OCI-LY3 (cell line): ENCODE results near the gene NINJ1.

ENCODE experiments used
- H2AFZ ChIP-seq: fragments of 200-600, 300-600 bp; shearing (Covaris generic); 2 replicates; pipeline ENCODE4 v1.6.0; 2014; ENCODE audit warnings: antibody characterized with exemption, low read depth, low read length
- H3K27ac ChIP-seq: fragments of 200-600, 300-600 bp; sonication (generic); 2 replicates; pipeline ENCODE4 v1.5.1; 2014; ENCODE audit warnings: mild to moderate bottlenecking, low read length, moderate library complexity, mixed read lengths
- H3K27me3 ChIP-seq: fragments of 200-600, 300-600 bp; sonication (generic); 2 replicates; pipeline ENCODE4 v1.6.1; 2014; ENCODE audit warnings: low read depth, low read length, mixed read lengths
- H3K36me3 ChIP-seq: fragments of 200-600, 300-600 bp; sonication (generic); replicated peaks from 2 replicates; pipeline ENCODE3; 2014; ENCODE audit warnings: low read depth, low read length, mixed read lengths
- H3K4me1 ChIP-seq: fragments of 300-600, 200-600 bp; sonication (generic); 2 replicates; pipeline ENCODE4 v1.6.1; 2014; ENCODE audit warnings: low read length, mixed read lengths
- H3K4me2 ChIP-seq: fragments of 200-600, 300-600 bp; sonication (generic); 2 replicates; pipeline ENCODE4 v1.6.1; 2014; ENCODE audit warnings: low read length, mixed read lengths
- H3K4me3 ChIP-seq: fragments of 300-600, 200-600 bp; sonication (generic); 2 replicates; pipeline ENCODE4 v1.5.1; 2014; ENCODE audit warnings: antibody characterized with exemption, mild to moderate bottlenecking, low read length, moderate library complexity
- H3K79me2 ChIP-seq: fragments of 300-600, 200-600 bp; shearing (Covaris generic); 2 replicates; pipeline ENCODE4 v1.6.1; 2014; ENCODE audit warnings: mild to moderate bottlenecking, low read length, mixed read lengths
- H3K9ac ChIP-seq: fragments of 300-600, 200-600 bp; shearing (Covaris generic); 2 replicates; pipeline ENCODE4 v1.6.0; 2014; ENCODE audit warnings: mild to moderate bottlenecking, low read length, moderate library complexity
- H3K9me3 ChIP-seq: fragments of 200-600, 300-600 bp; shearing (Covaris generic); 2 replicates; pipeline ENCODE4 v1.6.1; 2014; ENCODE audit warnings: low read length, mixed read lengths; ENCODE audit not compliant: insufficient read depth
- H4K20me1 ChIP-seq: fragments of 200-600, 300-600 bp; sonication (generic); 2 replicates; pipeline ENCODE4 v1.6.1; 2016; ENCODE audit warnings: low read length, mixed read lengths; ENCODE audit not compliant: insufficient read depth
- CTCF ChIP-seq: fragments of 200-600, 300-600 bp; sonication (generic); IDR thresholded peaks from 2 replicates; pipeline ENCODE4 v1.5.1; 2014; ENCODE audit warnings: antibody characterized with exemption, low read length, low read depth
- EZH2phosphoT487 ChIP-seq: fragments of 200-600 bp; shearing (Covaris generic); IDR thresholded peaks from 2 replicates; pipeline ENCODE4 v1.6.1; 2018; ENCODE audit warnings: antibody characterized with exemption, mixed run types, low read depth

Gene NINJ1

DNA sequence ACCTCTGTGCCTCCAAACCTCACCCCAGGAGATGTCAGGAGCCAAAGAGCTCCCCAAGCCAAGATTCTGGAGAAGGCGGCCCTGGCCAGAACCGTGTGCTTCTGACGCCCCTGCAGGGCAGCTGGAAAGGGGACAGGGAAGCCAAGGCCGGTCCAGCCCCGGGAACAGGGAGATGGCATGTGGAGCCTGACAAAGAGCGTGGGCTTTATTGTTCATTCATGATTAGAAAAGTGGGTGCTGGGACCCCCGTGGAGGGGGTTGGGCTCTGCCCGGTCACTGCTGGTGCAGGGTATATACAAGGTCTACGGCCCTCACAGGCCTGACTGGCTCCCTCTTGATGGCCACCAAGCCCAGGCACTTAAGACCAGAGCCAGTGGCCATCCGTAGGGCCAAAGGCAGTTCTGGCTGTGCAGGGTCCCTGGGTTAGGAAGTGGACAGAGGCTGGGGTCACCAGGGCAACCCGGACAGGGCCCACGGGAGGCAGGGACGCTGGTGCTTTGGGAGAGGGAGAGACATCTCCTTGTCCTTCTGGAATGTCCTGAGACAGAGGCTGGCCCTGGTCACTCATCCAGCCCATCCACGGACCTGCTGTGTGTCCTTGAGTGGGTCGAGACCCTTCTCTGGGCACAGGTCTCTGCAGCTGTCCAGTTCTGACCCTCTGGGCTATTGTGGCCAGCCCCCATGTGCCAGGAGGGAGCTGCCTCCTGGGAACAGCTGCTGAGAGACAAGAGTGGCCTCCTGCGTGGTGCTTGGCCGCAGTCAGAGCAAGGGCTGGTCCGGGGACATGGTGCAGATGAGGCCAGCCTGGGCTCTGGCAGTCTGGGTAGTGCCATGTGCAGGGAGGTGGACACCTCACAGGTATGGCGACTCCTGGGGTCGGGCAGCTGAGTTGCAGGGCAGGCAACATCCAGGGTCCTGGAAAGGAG lies 12.5 kb downstream of the NINJ1 start:
- no peaks in the 10 kb centered on the region for H3K79me2 ChIP-seq
- H3K9ac ChIP-seq = no peak overlapping the region
- no peak overlapping the region for H3K4me2 ChIP-seq
- H3K27ac ChIP-seq = no peak overlapping the region
- H3K9me3 ChIP-seq = no peaks in the 10 kb centered on the region
- TF ChIP-seq CTCF (no peak), EZH2phosphoT487 (no peak)
- H2AFZ ChIP-seq = no peak overlapping the region
- no peaks in the 10 kb centered on the region for H3K27me3 ChIP-seq
- peaks cover 4% of the 10 kb centered on the region for H3K36me3 ChIP-seq
- no peaks in the 10 kb centered on the region for H3K4me1 ChIP-seq
- H4K20me1 ChIP-seq = 0 out of 2 replicates have a peak, but pooled peaks cover 3% of the 10 kb centered on the region
- no peak overlapping the region for H3K4me3 ChIP-seq

DNA sequence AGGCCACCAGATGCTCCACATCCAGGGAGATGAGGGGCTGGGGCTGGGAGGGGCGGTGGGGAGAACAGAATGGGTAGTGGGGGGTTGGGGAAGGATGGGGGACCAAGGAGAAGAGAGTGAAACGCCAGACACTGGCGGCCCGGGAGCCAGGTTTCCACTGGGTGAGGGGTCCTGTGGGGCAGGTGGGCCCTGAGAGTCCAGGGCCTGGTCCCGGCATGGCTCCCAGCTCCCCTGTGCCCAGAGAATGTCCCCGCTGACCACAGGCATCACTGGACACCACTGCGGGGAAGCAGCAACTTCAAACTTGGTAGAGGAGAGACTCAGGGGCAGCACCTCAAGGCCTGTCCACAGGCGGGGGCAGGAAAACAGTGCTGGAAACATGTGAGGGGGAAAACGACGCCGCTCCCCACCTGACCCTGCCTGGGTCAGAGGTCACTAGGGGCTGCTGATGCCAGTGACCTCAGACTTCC lies 13.2 kb downstream of the NINJ1 start:
- H3K36me3 ChIP-seq = peaks cover 4% of the 10 kb centered on the region
- H3K4me2 ChIP-seq = no peak overlapping the region
- H3K27ac ChIP-seq = no peak overlapping the region

GRCh38 chr9:93119953-93120845 lies 13.9 kb downstream of the NINJ1 start:
- H4K20me1 ChIP-seq = 0 out of 2 replicates have a peak, but pooled peaks cover 3% of the 10 kb centered on the region
- no peaks in the 10 kb centered on the region for H3K9me3 ChIP-seq
- no peaks in the 10 kb centered on the region for H3K4me1 ChIP-seq
- H2AFZ ChIP-seq = no peak overlapping the region
- H3K27ac ChIP-seq = no peak overlapping the region
- no peaks in the 10 kb centered on the region for H3K79me2 ChIP-seq
- H3K27me3 ChIP-seq = no peaks in the 10 kb centered on the region
- H3K9ac ChIP-seq = no peak overlapping the region
- H3K4me3 ChIP-seq = no peak overlapping the region
- H3K36me3 ChIP-seq = peaks cover 4% of the 10 kb centered on the region
- TF ChIP-seq CTCF = no peak
- TF ChIP-seq EZH2phosphoT487 = no peak
- H3K4me2 ChIP-seq = no peak overlapping the region

More for the DNA sequence above, 13.2 kb downstream of the NINJ1 start:
- Histone ChIP-seq H3K4me3 (no peak overlapping the region), H3K9ac (no peak overlapping the region), H4K20me1 (0 out of 2 replicates have a peak, but pooled peaks cover 3% of the 10 kb centered on the region), H3K79me2 (no peaks in the 10 kb centered on the region), H2AFZ (no peak overlapping the region), H3K9me3 (no peaks in the 10 kb centered on the region), H3K27me3 (no peaks in the 10 kb centered on the region), H3K4me1 (no peaks in the 10 kb centered on the region)
- no peak for TF ChIP-seq EZH2phosphoT487
- TF ChIP-seq CTCF = no peak

DNA sequence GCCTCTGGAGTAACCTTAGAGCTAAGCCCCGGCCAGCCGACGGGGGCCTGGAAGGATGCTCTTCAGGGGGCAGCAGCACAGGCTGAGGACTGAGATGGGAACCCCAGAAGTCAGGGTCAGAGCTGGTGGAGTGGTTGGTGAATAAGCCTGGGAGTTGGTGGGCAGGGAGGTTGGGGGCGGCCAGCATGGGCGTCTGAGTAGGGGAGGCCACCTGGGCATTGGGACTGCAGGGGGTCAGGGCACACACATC lies 14.4 kb downstream of the NINJ1 start:
- Histone ChIP-seq H3K36me3 (peaks cover 4% of the 10 kb centered on the region), H3K27me3 (no peaks in the 10 kb centered on the region), H3K4me2 (no peak overlapping the region), H3K9me3 (no peaks in the 10 kb centered on the region), H4K20me1 (0 out of 2 replicates have a peak, but pooled peaks cover 3% of the 10 kb centered on the region), H3K4me3 (no peak overlapping the region), H3K27ac (no peak overlapping the region), H3K4me1 (no peaks in the 10 kb centered on the region), H2AFZ (no peak overlapping the region), H3K9ac (no peak overlapping the region), H3K79me2 (no peaks in the 10 kb centered on the region)
- TF ChIP-seq EZH2phosphoT487 (no peak), CTCF (no peak)
